ENCODE measurements around the gene MAP2. TPM values are rescaled to one million over a fixed set of nuclear protein-coding genes. Genes with fewer than 3 reads are reported as not detected.
A peak's percentile ranks its signal among the peaks of the same experiment; 100 is the strongest.

Gene MAP2
- total RNA-seq, 1 donor from 2014 or later, result 8.2 TPM

GRCh38 chr2:209768557-209768956 is 344.7 kb downstream of the MAP2 start:
- H3K36me3 ChIP-seq (ENCODE audit: control insufficient read depth, insufficient read depth, low read length), result no peaks in the 10 kb centered on the region
- TF ChIP-seq, protein P1, sequence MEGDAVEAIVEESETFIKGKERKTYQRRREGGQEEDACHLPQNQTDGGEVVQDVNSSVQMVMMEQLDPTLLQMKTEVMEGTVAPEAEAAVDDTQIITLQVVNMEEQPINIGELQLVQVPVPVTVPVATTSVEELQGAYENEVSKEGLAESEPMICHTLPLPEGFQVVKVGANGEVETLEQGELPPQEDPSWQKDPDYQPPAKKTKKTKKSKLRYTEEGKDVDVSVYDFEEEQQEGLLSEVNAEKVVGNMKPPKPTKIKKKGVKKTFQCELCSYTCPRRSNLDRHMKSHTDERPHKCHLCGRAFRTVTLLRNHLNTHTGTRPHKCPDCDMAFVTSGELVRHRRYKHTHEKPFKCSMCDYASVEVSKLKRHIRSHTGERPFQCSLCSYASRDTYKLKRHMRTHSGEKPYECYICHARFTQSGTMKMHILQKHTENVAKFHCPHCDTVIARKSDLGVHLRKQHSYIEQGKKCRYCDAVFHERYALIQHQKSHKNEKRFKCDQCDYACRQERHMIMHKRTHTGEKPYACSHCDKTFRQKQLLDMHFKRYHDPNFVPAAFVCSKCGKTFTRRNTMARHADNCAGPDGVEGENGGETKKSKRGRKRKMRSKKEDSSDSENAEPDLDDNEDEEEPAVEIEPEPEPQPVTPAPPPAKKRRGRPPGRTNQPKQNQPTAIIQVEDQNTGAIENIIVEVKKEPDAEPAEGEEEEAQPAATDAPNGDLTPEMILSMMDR (IDR thresholded peaks at IDR 0.05; ENCODE audit: insufficient read depth, low read length, severe bottlenecking), result no peak
- no peaks in the 10 kb centered on the region for H3K27me3 ChIP-seq (ENCODE audit: control insufficient read depth, insufficient read depth, low read length)
- DNase-seq (ENCODE audit: low read depth), result no peak
- no peak overlapping the region for H3K4me3 ChIP-seq (ENCODE audit: low read depth, low read length)
- FAIRE-seq, result no peak

DNA sequence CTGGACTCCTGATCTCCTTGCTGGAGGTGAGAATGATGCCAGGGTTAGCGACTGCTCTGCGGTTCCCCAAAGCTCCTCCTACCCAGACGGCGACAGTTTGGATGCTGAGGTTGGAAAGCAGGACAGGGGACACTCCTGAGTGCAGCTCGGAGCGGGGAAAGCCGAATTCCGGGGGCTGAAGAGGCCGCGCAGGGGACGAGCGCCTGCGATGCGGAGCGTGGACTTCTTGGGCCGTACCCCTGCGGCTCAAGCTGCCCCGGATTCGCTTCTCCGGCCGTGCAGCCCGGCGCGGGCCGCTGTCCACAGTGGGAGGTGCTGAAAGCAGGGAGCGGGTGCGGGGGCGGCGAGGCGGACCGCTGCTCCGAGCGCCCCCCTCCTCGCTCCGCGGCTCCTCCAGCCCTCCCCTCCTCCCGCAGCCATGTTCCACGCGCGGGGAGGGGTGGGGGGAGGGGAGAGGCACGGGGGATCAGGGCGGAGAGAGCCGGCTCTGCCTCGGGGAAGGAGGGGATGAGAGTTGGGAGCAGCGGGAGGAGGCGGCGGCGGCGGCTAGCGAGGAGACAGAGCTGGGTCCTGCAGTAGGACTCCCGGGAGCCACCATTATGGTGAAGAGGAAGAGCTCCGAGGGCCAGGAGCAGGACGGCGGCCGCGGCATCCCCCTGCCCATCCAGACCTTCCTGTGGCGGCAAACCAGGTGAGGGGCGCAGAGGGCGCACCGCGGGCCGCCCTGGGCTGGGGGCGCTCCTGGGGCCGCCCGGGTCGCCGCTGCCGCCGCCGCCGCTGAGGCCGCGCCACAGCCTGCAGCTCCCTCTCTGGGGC is 347.8 kb downstream of the MAP2 start, which contains the start of gene UNC80:
UNC80 (plus strand) TSS at position 359 of the 816 bp plus-strand sequence; CDS start at position 600, 241 bp downstream.
- TF ChIP-seq, protein P1 (IDR thresholded peaks at IDR 0.05; ENCODE audit: insufficient read depth, low read length, severe bottlenecking), result no peak
- Histone ChIP-seq H3K36me3 (ENCODE audit: control insufficient read depth, insufficient read depth, low read length) (no peaks in the 10 kb centered on the region), H3K27me3 (ENCODE audit: control insufficient read depth, insufficient read depth, low read length) (no peaks in the 10 kb centered on the region), H3K4me3 (ENCODE audit: low read depth, low read length) (peak within 1 kb of the TSS; percentile 24)
- peak; percentile 18 for DNase-seq (ENCODE audit: low read depth)
- no peak for FAIRE-seq

GRCh38 chr2:209772290-209772685 is 348.4 kb downstream of the MAP2 start:
- Histone ChIP-seq H3K27me3 (ENCODE audit: control insufficient read depth, insufficient read depth, low read length) (no peaks in the 10 kb centered on the region), H3K4me3 (ENCODE audit: low read depth, low read length) (no peak overlapping the region), H3K36me3 (ENCODE audit: control insufficient read depth, insufficient read depth, low read length) (no peaks in the 10 kb centered on the region)
- FAIRE-seq (no peak), DNase-seq (ENCODE audit: low read depth) (no peak)
- TF ChIP-seq, protein P1 (IDR thresholded peaks at IDR 0.05; ENCODE audit: insufficient read depth, low read length, severe bottlenecking), result no peak

- FAIRE-seq (no peak), DNase-seq (ENCODE audit: low read depth) (no peak)
- Histone ChIP-seq H3K36me3 (ENCODE audit: control insufficient read depth, insufficient read depth, low read length) (no peaks in the 10 kb centered on the region), H3K4me3 (ENCODE audit: low read depth, low read length) (no peak overlapping the region), H3K27me3 (ENCODE audit: control insufficient read depth, insufficient read depth, low read length) (no peaks in the 10 kb centered on the region)
- TF ChIP-seq, protein P1 (IDR thresholded peaks at IDR 0.05; ENCODE audit: insufficient read depth, low read length, severe bottlenecking), result no peak
Observed at GRCh38 chr2:209773377-209773776, 349.5 kb downstream of the MAP2 start.

All from bronchial epithelial cell (primary cell).